Pulmonary artery endothelial cell (primary cell): Measurements from ENCODE around the gene NBPF1. TPM values are rescaled to one million over a fixed set of nuclear protein-coding genes. Genes with fewer than 3 reads are reported as not detected.
"Not testable (repeated sequence)": the region's sequence is repeated elsewhere in the genome, so short reads cannot be mapped to it uniquely, and the experiment has no call there.

Experiments used
- DNase-seq: peaks from one replicate; pipeline ENCODE4 v3.0.0-alpha.2; 2011; ENCODE audit warnings: low read depth, low spot score
- total RNA-seq: library from RNA; depleted of rRNA; stranded (reverse); fragments of >200 nt; gene quantifications from 2 replicates; pipeline ENCODE4 v1.2.3, GENCODE V29; 2014

NBPF1 gene
- total RNA-seq, 1 donor from 2014 or later, result 20.2 TPM

GRCh38 chr1:16516694-16517410 lies 96.5 kb downstream of the NBPF1 start:
- DNase-seq, result not testable (repeated sequence)

- DNase-seq, result peak; percentile 54
Observed at GRCh38 chr1:16514107-16515055, 99.0 kb downstream of the NBPF1 start, which contains the start of gene RNU1-1. TSS of gene RNU1-1 (minus strand) at chr1:16514285.

GRCh38 chr1:16513412-16514106 lies 99.8 kb downstream of the NBPF1 start:
- peak; percentile 90 for DNase-seq

GRCh38 chr1:16512624-16513411 lies 100.5 kb downstream of the NBPF1 start:
- DNase-seq, result not testable (repeated sequence)

Other genes with a start within 250 kb of the NBPF1 start
- 35.5 and 37.4 TPM in 2 replicates for gene SZRD1, start 246.3 kb downstream of the NBPF1 start, total RNA-seq
- gene SPATA21, start 176.1 kb downstream of the NBPF1 start, total RNA-seq, result not detected in 2 replicates
- gene NECAP2, start 172.8 kb downstream of the NBPF1 start, total RNA-seq, result 162 and 187 TPM in 2 replicates
- gene RNU1-1, start 99.3 kb downstream of the NBPF1 start, total RNA-seq, result under 0.01 TPM in 2 replicates
- gene RNU1-3, start 53.4 kb upstream of the NBPF1 start, total RNA-seq, result under 0.01 TPM in 2 replicates
- under 0.01 TPM in 2 replicates for gene RNU1-4, start 127.0 kb upstream of the NBPF1 start, total RNA-seq